Upper lobe of right lung (tissue), 1 donor: ENCODE results near the gene SLC45A2. TPM values are rescaled to one million over a fixed set of nuclear protein-coding genes. Genes with fewer than 3 reads are reported as not detected.

Experiments
- ATAC-seq: fragments of 200-7000 bp; cut with Tn5 transposase; one replicate; pipeline ENCODE4 v1.9.1; 2020; ENCODE audit warnings: mild to moderate bottlenecking, moderate library complexity
- DNase-seq: peaks from one replicate; pipeline ENCODE4 v3.0.0-alpha.2; 2020
- H3K27ac ChIP-seq: fragments of 200-600 bp; one replicate; pipeline ENCODE4 v1.8.0; 2022
- H3K27me3 ChIP-seq: fragments of 200-600 bp; one replicate; pipeline ENCODE4 v1.8.0; 2022; ENCODE audit warnings: mild to moderate bottlenecking
- H3K36me3 ChIP-seq: fragments of 200-600 bp; one replicate; pipeline ENCODE4 v1.8.0; 2022
- H3K4me1 ChIP-seq: fragments of 200-600 bp; one replicate; pipeline ENCODE4 v1.8.0; 2022
- H3K4me3 ChIP-seq: fragments of 200-600 bp; one replicate; pipeline ENCODE4 v1.8.0; 2022; ENCODE audit warnings: mild to moderate bottlenecking
- H3K9me3 ChIP-seq: fragments of 200-600 bp; one replicate; pipeline ENCODE4 v1.8.0; 2022
- intact Hi-C: fragments of 100-400 bp; cut with DNase I; formaldehyde crosslinking; loops from one replicate; pipeline ENCODE4 v1.11.0; 2022
- total RNA-seq: library from RNA; stranded (reverse); fragmentation: NEBNext Ultra II Directional; extraction: Animal tissue kit (Norgen Biotek cat#: 25700); gene quantifications from one replicate; pipeline ENCODE4 v1.2.1, GENCODE V29; 2021
- TF ChIP-seq, protein P1 (sequence below): fragments of 200-600 bp; IDR thresholded peaks from one replicate; pipeline ENCODE4 v1.8.0; 2022; ENCODE audit warnings: antibody characterized with exemption
- donor health status: DM: no; HTN: yes; CAD: no; lungs with severe emphysema.

The SLC45A2 gene
- total RNA-seq, 1 donor from 2014 or later: not detected

- Histone ChIP-seq H3K36me3 (no peaks in the 10 kb centered on the region), H3K4me1 (no peaks in the 10 kb centered on the region), H3K27ac (no peak overlapping the region), H3K27me3 (no peaks in the 10 kb centered on the region), H3K9me3 (peaks cover 13% of the 10 kb centered on the region), H3K4me3 (no peak overlapping the region)
- DNase-seq (no peak), ATAC-seq (no peak)
- TF ChIP-seq, protein P1, sequence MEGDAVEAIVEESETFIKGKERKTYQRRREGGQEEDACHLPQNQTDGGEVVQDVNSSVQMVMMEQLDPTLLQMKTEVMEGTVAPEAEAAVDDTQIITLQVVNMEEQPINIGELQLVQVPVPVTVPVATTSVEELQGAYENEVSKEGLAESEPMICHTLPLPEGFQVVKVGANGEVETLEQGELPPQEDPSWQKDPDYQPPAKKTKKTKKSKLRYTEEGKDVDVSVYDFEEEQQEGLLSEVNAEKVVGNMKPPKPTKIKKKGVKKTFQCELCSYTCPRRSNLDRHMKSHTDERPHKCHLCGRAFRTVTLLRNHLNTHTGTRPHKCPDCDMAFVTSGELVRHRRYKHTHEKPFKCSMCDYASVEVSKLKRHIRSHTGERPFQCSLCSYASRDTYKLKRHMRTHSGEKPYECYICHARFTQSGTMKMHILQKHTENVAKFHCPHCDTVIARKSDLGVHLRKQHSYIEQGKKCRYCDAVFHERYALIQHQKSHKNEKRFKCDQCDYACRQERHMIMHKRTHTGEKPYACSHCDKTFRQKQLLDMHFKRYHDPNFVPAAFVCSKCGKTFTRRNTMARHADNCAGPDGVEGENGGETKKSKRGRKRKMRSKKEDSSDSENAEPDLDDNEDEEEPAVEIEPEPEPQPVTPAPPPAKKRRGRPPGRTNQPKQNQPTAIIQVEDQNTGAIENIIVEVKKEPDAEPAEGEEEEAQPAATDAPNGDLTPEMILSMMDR: no peak
- intact Hi-C loops: no loop called here
Observed at GRCh38 chr5:33905381-33905780, 79.1 kb downstream of the SLC45A2 start.

- Histone ChIP-seq H3K4me3 (no peak overlapping the region), H3K36me3 (no peaks in the 10 kb centered on the region), H3K27ac (no peak overlapping the region), H3K9me3 (peaks cover 13% of the 10 kb centered on the region), H3K4me1 (no peaks in the 10 kb centered on the region), H3K27me3 (no peaks in the 10 kb centered on the region)
- ATAC-seq (no peak), DNase-seq (no peak)
- TF ChIP-seq, protein P1: no peak
- intact Hi-C loops: no loop called here
Observed at GRCh38 chr5:33903118-33903517, 81.4 kb downstream of the SLC45A2 start.

DNA sequence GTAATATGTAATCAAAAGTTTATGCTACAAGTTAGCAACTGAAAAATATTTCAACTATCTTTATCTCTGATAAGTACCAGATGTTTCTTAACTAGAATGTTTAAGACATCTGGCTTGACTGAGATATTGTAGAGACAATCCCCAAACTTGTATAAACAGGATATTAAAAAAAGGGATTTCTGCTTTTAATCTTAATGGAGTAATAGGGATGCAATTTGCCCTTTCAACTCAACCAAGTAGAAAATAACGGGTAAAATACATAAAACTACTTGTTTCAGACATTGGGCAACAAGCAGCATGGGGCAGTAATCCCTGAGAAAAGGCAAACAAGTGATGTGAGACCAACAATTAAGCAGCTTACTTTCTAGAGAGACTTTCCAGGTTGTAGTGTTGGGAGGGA is 83.3 kb downstream of the SLC45A2 start:
- Histone ChIP-seq H3K4me3 (no peak overlapping the region), H3K36me3 (no peaks in the 10 kb centered on the region), H3K9me3 (peaks cover 9% of the 10 kb centered on the region), H3K27me3 (no peaks in the 10 kb centered on the region), H3K4me1 (no peaks in the 10 kb centered on the region), H3K27ac (no peak overlapping the region)
- intact Hi-C loops: no loop called here
- DNase-seq (no peak), ATAC-seq (no peak)
- TF ChIP-seq, protein P1: no peak

Other genes starting within 250 kb of the SLC45A2 start
- gene ADAMTS12, start 92.7 kb downstream of the SLC45A2 start, total RNA-seq: 11.2 TPM
- gene RXFP3, start 48.3 kb downstream of the SLC45A2 start, total RNA-seq: not detected
- gene AMACR, start 23.4 kb upstream of the SLC45A2 start, total RNA-seq: 9.1 TPM
- 4.5 TPM for gene C1QTNF3, start 58.5 kb upstream of the SLC45A2 start, total RNA-seq